Chondrocyte (in vitro differentiated cells): ENCODE data around the gene LEKR1. TPM values are rescaled to one million over a fixed set of nuclear protein-coding genes. Genes with fewer than 3 reads are reported as not detected.

Source experiments
- DNase-seq: peaks from one replicate; pipeline ENCODE4 v3.0.0; 2021; ENCODE audit warnings: mixed read lengths, low spot score
- H3K27ac Mint-ChIP-seq: one replicate; pipeline ENCODE4 v1.8.0; 2021; ENCODE audit warnings: mild to moderate bottlenecking, moderate library complexity, mixed read lengths; ENCODE audit not compliant: unreplicated experiment
- H3K27me3 Mint-ChIP-seq: 2 replicates; pipeline ENCODE4 v1.8.0; 2021; ENCODE audit warnings: low read depth, mixed read lengths
- H3K36me3 Mint-ChIP-seq: 2 replicates; pipeline ENCODE4 v1.8.0; 2021; ENCODE audit warnings: low read depth, mixed read lengths
- H3K4me1 Mint-ChIP-seq: 2 replicates; pipeline ENCODE4 v1.8.0; 2021; ENCODE audit warnings: low read depth, mild to moderate bottlenecking, mixed read lengths
- H3K4me3 Mint-ChIP-seq: one replicate; pipeline ENCODE4 v1.8.0; 2021; ENCODE audit warnings: mild to moderate bottlenecking, moderate library complexity, mixed read lengths; ENCODE audit not compliant: unreplicated experiment
- H3K9me3 Mint-ChIP-seq: 2 replicates; pipeline ENCODE4 v1.8.0; 2021; ENCODE audit warnings: low read depth, mixed read lengths
- CTCF ChIP-seq: fragments of 200-600 bp; sonication (generic); IDR thresholded peaks from 2 replicates; pipeline ENCODE4 v1.5.0; 2021; ENCODE audit warnings: antibody characterized with exemption, mild to moderate bottlenecking, moderate library complexity
- total RNA-seq: library from RNA; stranded (reverse); gene quantifications from 3 replicates; pipeline ENCODE4 v1.2.1, GENCODE V29; 2021

LEKR1 gene
- total RNA-seq, 1 donor from 2014 or later = 0.45 TPM

GRCh38 chr3:157078131-157078810 is 252.1 kb downstream of the LEKR1 start:
- Mint-ChIP-seq H3K4me3 (no peak overlapping the region), H3K9me3 (no peaks in the 10 kb centered on the region), H3K36me3 (no peaks in the 10 kb centered on the region), H3K27me3 (no peaks in the 10 kb centered on the region), H3K4me1 (peaks cover 66% of the 10 kb centered on the region), H3K27ac (peak overlapping the region; percentile 82)
- no peak for DNase-seq
- TF ChIP-seq CTCF = no peak

GRCh38 chr3:157078811-157079185 is 252.6 kb downstream of the LEKR1 start:
- H3K4me1 Mint-ChIP-seq = peaks cover 63% of the 10 kb centered on the region

GRCh38 chr3:157079676-157080369 is 253.7 kb downstream of the LEKR1 start:
- H3K27ac Mint-ChIP-seq = no peak overlapping the region
- peaks cover 61% of the 10 kb centered on the region for H3K4me1 Mint-ChIP-seq
- no peaks in the 10 kb centered on the region for H3K36me3 Mint-ChIP-seq
- TF ChIP-seq CTCF = no peak
- H3K27me3 Mint-ChIP-seq = no peaks in the 10 kb centered on the region
- DNase-seq = no peak
- no peaks in the 10 kb centered on the region for H3K9me3 Mint-ChIP-seq
- H3K4me3 Mint-ChIP-seq = no peak overlapping the region

More at GRCh38 chr3:157078811-157079185, 252.6 kb downstream of the LEKR1 start:
- H3K4me3 Mint-ChIP-seq = no peak overlapping the region
- H3K9me3 Mint-ChIP-seq = no peaks in the 10 kb centered on the region
- H3K36me3 Mint-ChIP-seq = no peaks in the 10 kb centered on the region
- TF ChIP-seq CTCF = no peak
- H3K27ac Mint-ChIP-seq = peak overlapping the region; percentile 10
- no peaks in the 10 kb centered on the region for H3K27me3 Mint-ChIP-seq
- DNase-seq = no peak

- DNase-seq = peak; percentile 96
Observed at GRCh38 chr3:157081626-157082210, 255.6 kb downstream of the LEKR1 start.

More at GRCh38 chr3:157081626-157082210, 255.6 kb downstream of the LEKR1 start:
- Mint-ChIP-seq H3K9me3 (no peaks in the 10 kb centered on the region), H3K27me3 (no peaks in the 10 kb centered on the region), H3K4me3 (peak overlapping the region; percentile 19), H3K4me1 (peaks cover 64% of the 10 kb centered on the region), H3K27ac (peak overlapping the region; percentile 89), H3K36me3 (no peaks in the 10 kb centered on the region)
- TF ChIP-seq CTCF = peak; percentile 99
